NCI-H2196 treated with DMSO at 0.1 percent for 48 hours (cell line): ENCODE data around the gene CD46.

ENCODE experiments used
- DNase-seq: peaks from one replicate; lab custom pipeline; 2025; ENCODE audit not compliant: unreplicated experiment; lab: John Stamatoyannopoulos, UW

CD46 gene

GRCh38 chr1:207826557-207827487 is 75.0 kb downstream of the CD46 start:
- DNase-seq, result no peak

GRCh38 chr1:207827488-207827830 is 75.6 kb downstream of the CD46 start:
- no peak for DNase-seq

DNA sequence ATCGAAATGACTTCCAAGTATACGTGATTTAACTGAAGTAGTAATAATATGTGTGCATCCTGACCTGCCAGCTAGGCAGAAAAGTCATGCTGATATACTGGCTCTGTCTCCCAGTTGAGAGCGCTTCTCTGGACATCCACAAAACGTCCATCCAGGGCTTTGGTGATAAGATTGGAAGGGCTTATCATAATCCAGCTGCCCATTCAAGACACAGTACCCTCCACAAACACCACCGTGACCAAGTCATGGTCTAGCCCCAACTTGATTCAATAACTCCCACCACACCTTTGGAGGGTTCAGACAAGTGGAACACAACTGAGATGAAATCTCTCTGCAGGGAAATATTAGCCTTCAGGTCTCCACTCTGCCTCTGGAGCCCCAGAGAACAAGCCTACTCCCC is 76.2 kb downstream of the CD46 start:
- no peak for DNase-seq

GRCh38 chr1:207828485-207829158 is 76.8 kb downstream of the CD46 start:
- peak; percentile 35 for DNase-seq

DNA sequence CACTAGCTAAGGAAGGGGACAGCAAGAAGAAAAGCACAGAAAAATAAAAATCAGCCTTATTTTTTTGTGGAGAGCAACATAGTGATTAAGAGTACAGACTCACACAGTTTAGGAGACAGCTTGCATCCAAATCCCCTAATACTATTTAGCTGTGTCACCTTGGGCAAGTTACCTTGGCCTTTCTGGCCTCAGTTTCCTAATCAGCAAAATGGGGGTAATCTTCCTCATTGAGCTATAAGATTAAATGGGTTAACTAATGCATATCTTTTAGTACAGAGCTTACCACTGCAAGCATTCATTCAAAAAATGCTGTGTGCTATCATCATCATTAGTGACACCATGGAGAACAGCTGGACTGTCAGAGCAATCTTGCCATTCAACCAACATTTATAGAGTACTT is 77.7 kb downstream of the CD46 start:
- no peak for DNase-seq

DNA sequence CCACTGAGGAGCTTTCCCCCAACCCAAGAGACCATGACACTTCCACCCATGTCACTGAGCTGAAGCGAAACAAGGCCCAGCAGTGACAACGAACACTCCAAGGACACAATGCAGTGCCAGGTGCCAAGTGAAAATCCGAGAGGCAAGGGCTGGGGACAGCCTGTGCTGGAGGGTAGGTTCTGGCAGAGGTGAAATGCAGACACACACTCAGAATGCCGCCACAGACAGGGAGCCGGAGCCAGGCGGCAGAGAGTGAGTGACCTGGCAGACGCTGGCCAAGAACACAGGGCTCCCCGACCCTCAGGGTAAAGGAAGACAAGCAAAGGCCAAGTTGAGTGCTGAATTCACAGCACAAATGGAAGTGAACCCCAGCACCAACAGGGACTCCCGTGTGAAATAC is 78.9 kb downstream of the CD46 start:
- DNase-seq, result no peak

- DNase-seq, result no peak
These were observed 79.9 kb downstream of the CD46 start for GRCh38 chr1:207831517-207832327.

- no peak for DNase-seq
These were observed 80.9 kb downstream of the CD46 start for GRCh38 chr1:207832796-207833195.

DNA sequence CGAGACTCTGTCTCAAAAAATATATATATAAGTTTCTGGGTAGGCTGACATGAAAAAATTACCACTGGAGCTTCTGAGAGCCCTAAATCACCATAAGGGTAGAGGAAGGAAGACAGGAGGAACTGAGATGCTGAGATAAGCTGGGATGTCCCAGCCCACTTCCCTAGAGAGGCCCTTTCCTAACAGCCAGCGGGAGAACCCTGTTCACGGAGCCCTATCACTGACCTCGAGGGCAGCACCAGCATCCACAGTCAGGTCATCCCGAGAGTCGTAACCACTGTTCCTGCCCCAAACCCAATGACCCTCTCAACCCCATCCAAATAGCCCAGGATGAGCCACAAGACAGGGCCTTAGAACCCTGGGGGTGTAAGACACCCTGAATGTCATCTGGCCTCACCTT is 81.5 kb downstream of the CD46 start:
- DNase-seq, result no peak

- no peak for DNase-seq
These were observed 82.3 kb downstream of the CD46 start for GRCh38 chr1:207833956-207834660.

DNA sequence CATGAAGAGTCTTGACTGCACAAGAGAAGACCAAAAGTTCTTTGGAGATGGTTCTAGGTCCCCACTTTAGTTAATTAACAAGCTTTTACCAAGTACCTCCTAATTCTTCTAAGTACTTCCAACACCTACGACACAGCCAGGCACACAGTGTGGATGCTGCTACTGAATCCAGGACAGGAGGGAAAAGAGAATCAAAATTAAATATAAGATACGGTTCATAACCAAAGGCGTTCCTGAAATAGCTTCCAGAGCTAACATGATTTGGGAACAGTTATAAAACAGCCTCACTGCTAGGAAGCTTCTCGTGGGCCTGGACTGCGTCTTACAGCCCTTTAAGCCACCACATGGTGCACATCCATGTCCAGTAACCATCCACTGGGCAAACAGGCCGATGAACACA is 84.1 kb downstream of the CD46 start:
- no peak for DNase-seq

DNA sequence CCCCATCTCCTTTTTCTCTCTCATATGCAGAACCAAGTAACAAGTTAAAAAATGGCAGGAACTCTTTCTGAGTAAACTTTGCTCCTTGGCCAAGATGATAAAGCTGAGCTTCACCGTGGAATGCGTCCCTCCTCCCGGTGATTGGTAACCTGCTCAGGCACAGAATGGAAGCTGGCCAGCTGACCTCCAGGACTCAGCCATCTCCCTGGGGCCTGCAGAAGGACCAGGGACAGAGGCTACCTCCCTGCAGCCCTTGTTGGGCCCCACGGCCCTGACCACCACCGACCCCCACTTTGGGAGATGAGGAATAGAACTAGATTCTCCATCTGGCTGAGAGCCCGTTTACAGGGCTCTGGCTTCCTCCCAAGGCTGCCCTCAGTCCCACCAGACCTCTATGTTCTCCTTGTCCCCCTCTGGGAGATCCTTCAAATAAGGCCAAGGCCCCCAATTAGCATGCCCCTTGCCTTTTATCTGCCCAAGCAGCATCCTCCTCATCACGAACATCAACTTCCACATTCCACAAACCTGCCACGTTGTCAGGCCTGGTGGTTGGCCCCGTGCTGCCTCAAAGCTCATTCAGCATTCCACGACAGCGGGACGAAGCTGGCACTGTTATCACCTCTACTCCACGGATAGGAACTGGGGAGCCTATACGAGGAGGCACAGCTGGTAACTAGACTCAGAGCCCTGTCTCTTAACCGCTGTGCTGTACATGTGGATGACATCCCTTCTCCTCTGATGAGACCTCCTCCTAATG is 84.9 kb downstream of the CD46 start:
- DNase-seq, result no peak

DNA sequence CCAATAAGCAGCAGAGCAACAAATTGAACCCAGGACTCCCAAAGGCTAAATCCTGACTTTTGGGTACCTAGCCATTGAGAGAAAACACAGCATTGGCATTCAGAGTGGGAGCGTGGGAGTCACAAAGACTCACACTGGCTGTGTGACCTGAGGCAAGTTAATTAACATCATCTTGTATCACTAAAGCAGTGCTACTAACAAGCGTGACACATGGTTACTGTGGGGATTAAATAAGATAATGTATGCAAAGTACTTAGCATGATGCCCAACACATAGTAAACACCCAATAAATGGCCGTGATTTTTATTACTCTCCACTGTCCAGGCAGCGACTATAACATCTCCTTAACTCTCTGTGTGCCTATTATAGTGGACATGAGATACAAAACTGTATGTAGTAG is 85.8 kb downstream of the CD46 start:
- DNase-seq, result no peak

DNA sequence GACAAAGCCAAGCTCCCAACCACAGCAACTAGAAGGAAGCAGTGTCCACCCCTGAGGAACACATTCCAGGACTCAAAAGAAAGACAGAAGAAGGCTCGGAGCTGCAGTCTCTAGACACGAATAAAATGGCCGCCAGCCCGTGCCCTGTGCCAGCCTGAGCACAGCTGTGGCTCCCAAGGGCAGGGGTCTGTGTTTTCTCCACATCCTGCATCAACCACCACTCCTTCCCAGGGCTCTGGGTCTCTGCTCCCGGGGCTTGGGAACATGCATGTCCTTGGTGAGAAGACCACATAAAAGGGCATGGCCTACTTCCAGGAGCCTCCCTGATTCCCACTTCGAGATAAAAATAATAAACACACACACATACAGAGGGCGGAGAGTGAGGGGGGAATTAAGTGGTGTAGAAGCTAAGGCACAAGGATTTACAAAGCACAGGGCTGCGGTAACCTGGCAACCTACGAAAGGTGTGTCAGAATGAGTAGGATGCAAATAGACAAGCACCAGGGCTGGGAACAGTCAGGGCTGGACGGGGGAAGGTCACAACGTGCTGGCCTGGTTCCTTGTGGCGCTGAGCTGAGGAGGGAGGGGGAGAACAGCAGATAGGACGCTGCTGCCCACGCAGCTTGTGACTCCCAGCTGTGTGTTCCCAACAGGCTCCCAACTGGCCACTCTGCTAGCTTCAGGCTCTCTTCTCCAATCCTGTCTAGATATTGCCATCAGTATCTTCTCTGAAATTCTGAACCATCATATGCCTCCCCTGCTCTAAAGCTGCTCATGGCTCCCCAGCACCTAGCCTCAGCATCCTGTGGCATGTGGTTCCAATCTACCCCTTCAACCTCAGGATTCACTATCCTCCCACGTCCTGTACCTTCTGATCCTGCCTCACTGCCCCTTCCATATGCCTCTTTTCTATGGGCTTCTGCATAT is 86.6 kb downstream of the CD46 start:
- no peak for DNase-seq

GRCh38 chr1:207839083-207839413 is 87.2 kb downstream of the CD46 start:
- DNase-seq, result no peak

DNA sequence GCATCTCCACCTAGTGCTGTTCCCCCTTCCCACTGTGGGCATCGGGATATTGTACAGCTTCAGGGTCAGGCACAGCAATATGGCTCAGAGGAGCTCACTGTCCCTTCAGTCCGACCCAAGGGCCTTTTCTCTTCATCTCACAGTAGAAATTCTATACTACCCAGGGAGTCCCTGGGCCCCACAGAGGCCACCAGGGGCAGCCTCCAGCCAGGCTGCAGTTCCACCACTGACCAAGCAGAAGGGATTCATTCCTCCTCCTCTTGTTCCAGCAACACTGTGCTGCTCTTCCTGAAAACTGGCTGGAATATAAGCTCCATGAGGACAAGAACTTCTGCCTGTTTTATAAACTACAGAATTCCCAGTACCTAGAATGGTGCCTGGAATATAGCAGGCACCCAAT is 88.5 kb downstream of the CD46 start:
- DNase-seq, result no peak

GRCh38 chr1:207841293-207841692 is 89.4 kb downstream of the CD46 start:
- no peak for DNase-seq

DNA sequence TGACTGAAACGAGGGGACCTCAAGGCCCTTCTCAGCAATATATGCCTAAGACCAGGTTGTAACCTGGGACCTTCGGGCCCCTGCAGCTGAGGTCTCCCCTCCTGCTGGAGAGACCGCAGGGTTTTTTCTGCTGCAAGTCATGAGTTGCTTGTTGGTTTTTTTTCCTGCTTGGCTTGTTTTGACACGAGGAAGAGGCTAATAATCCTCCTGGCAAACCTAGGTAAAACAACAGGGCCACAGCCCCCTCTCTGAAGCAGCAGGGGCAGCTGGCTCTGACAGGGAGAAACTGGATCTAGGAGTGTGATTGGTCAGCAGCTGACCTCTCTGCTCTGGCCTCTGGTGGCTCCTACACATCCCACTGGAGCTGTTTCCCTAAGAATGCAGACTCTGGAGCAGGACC is 90.0 kb downstream of the CD46 start:
- DNase-seq, result no peak

DNA sequence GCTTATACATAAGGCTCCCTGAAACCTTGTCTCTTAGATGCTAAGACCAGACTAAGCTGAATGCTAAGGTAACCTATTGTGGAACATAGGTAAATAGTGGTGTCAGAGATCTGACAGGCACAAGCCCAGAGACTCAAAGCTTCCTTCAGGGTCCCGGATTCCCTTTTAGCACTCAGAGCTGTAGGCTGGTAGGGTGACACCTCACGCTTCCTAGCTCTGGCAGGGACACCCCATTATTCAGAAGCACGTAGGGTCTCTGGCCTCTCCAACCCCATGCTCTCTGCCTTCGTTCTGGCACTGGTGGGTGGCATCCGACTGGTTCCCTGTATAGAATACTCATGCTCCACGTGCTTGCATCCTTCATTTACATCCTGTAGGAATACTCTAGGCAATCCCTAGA is 90.7 kb downstream of the CD46 start:
- DNase-seq, result no peak
